ENCODE data around the gene ZNF558. TPM values are rescaled to one million over a fixed set of nuclear protein-coding genes. Genes with fewer than 3 reads are reported as not detected.

The ZNF558 gene
- total and polyA plus RNA-seq, 8 donors = 6.0 to 63.1 (median 21.1) TPM

DNA sequence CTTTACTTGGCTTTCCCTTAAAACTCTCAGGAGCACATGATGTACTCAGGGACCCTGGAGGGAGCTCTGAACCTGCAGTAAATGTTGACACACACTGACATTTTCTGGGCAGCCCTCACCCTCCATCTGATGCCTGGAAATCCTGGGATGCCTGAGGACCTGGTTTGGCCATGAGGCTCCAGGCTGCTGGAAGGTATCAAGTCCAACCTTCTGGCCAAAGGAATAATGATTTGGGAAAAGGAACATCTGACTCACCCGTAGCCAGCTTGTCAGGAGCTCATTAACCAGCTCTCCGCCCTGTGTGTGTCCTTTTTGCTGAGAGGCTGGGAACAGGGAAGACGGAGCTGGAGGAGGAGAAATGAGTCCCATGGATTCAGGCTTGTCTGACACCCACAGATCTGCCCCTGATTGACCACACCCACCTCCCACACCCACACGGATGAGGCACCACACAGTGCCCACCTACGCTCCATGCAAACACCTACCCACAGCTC lies 10.3 kb downstream of the ZNF558 start:
- H3K4me1 ChIP-seq = no peaks in the 10 kb centered on the region
- intact Hi-C loops (cut with DNase I; ENCODE audit: low total_unique reads) = no loop called here
- H3K27me3 ChIP-seq = no peaks in the 10 kb centered on the region
- 93 to 99% (median 96%) methylated on average over 5 of the region's 5 CpGs for WGBS, 5 donors
- no peak overlapping the region for H3K4me3 ChIP-seq
- TF ChIP-seq EP300 (IDR thresholded peaks at IDR 0.05) = no peak
- TF ChIP-seq POLR2AphosphoS5 (IDR thresholded peaks at IDR 0.05) = peak in 2 of 3 donors; percentile 43 to 54
- TF ChIP-seq, protein P1, sequence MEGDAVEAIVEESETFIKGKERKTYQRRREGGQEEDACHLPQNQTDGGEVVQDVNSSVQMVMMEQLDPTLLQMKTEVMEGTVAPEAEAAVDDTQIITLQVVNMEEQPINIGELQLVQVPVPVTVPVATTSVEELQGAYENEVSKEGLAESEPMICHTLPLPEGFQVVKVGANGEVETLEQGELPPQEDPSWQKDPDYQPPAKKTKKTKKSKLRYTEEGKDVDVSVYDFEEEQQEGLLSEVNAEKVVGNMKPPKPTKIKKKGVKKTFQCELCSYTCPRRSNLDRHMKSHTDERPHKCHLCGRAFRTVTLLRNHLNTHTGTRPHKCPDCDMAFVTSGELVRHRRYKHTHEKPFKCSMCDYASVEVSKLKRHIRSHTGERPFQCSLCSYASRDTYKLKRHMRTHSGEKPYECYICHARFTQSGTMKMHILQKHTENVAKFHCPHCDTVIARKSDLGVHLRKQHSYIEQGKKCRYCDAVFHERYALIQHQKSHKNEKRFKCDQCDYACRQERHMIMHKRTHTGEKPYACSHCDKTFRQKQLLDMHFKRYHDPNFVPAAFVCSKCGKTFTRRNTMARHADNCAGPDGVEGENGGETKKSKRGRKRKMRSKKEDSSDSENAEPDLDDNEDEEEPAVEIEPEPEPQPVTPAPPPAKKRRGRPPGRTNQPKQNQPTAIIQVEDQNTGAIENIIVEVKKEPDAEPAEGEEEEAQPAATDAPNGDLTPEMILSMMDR (IDR thresholded peaks at IDR 0.05) = no peak
- no peak for DNase-seq
- peaks cover 27 to 62% (median 43%) of the 10 kb centered on the region in 4 donors for H3K9me3 ChIP-seq
- H3K36me3 ChIP-seq = peaks cover 74 to 97% (median 97%) of the 10 kb centered on the region in 4 donors
- peak overlapping the region in 2 of 5 donors; percentile 52 to 78 for H3K27ac ChIP-seq

DNA sequence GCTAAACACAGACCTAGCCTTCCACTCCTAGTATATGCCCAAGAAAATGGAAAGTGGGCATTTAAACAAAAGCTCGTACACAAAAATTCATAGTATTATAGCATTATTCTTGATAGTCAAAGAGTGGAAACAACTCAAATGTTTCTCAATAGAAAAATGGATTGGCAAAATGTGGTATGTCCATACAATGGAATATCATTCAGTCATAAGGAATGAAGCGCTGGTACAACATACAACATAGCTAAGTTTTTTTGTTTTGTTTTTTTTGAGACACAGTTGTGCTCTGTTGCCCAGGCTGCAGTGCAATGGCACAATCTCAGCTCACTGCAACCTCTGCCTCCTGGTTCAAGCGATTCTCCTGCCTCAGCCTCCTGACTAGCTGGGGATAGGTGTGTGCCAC lies 11.9 kb downstream of the ZNF558 start:
- H3K36me3 ChIP-seq = peaks cover 84 to 99% (median 99%) of the 10 kb centered on the region in 4 donors
- H3K27me3 ChIP-seq = no peaks in the 10 kb centered on the region
- peaks cover 40 to 77% (median 59%) of the 10 kb centered on the region in 4 donors for H3K9me3 ChIP-seq
- 96 to 99% (median 97%) methylated on average over 3 of the region's 3 CpGs for WGBS, 5 donors
- TF ChIP-seq, protein P1 (IDR thresholded peaks at IDR 0.05) = no peak
- TF ChIP-seq EP300 (IDR thresholded peaks at IDR 0.05) (no peak), POLR2A (IDR thresholded peaks at IDR 0.05) (no peak), POLR2AphosphoS5 (IDR thresholded peaks at IDR 0.05) (no peak)
- intact Hi-C loops (cut with DNase I; ENCODE audit: low total_unique reads) = no loop called here
- no peak for DNase-seq
- no peak overlapping the region for H3K4me3 ChIP-seq
- H3K27ac ChIP-seq = no peak overlapping the region
- no peaks in the 10 kb centered on the region for H3K4me1 ChIP-seq

DNA sequence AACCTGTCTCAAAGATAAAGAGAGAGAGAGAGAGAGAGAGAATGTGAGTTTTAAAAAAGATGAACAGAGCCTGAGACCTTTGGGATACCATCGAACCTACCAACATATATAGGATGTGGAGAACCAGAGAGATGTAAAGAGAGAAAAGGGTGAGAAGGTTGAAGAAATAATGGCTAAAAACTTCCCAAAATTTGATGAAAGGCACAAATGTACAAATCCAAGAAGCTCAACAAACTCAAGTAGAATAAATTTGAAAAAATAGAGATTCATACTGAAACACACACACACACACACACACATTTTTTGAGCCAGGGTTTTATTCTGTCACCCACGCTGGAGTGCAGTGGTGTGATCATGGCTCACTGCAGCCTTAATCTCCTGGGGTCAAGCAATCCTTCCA lies 16.3 kb downstream of the ZNF558 start:
- intact Hi-C loops (cut with DNase I; ENCODE audit: low total_unique reads) = no loop called here
- H3K9me3 ChIP-seq = peaks cover 80 to 100% (median 94%) of the 10 kb centered on the region in 4 donors
- H3K27me3 ChIP-seq = no peaks in the 10 kb centered on the region
- WGBS, 5 donors = 88 to 98% (median 95%) methylated on average over 2 of the region's 2 CpGs
- H3K36me3 ChIP-seq = peaks cover 91 to 100% (median 100%) of the 10 kb centered on the region in 4 donors
- H3K4me3 ChIP-seq = no peak overlapping the region
- H3K4me1 ChIP-seq = no peaks in the 10 kb centered on the region
- no peak overlapping the region for H3K27ac ChIP-seq
- no peak for TF ChIP-seq POLR2A (IDR thresholded peaks at IDR 0.05)
- TF ChIP-seq, protein P1 (IDR thresholded peaks at IDR 0.05) = no peak
- no peak for DNase-seq

DNA sequence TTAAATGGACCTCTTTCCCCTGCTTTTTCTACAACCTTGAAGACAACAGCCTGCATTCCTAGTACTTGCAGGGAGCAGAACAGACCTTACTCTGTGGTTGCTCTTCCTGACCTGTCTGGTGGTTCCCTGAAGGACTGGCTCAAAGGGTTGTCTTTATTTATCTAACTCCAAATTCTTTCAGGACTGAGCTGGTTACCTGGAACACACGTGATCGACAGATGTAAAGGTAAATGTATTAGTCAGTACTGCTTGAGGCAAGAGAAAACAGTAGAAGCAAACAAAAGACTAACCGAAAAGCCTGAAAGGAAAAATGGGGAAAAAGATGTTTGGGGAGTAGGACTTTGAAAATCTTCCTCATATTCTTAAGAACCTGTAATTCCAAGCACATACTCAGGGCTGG lies 17.9 kb downstream of the ZNF558 start:
- no peak for DNase-seq
- no peaks in the 10 kb centered on the region for H3K27me3 ChIP-seq
- H3K36me3 ChIP-seq = peaks cover 81 to 100% (median 94%) of the 10 kb centered on the region in 4 donors
- no peaks in the 10 kb centered on the region for H3K4me1 ChIP-seq
- H3K27ac ChIP-seq = no peak overlapping the region
- WGBS, 5 donors = 95 to 100% (median 97%) methylated on average over 3 of the region's 3 CpGs
- no peak overlapping the region for H3K4me3 ChIP-seq
- no peak for TF ChIP-seq POLR2AphosphoS5 (IDR thresholded peaks at IDR 0.05)
- no peak for TF ChIP-seq EP300 (IDR thresholded peaks at IDR 0.05)
- TF ChIP-seq, protein P1 (IDR thresholded peaks at IDR 0.05) = no peak
- TF ChIP-seq POLR2A (IDR thresholded peaks at IDR 0.05) = no peak
- H3K9me3 ChIP-seq = peaks cover 81 to 100% (median 94%) of the 10 kb centered on the region in 4 donors
- intact Hi-C loops (cut with DNase I; ENCODE audit: low total_unique reads) = no loop called here

All from stomach (tissue), 9 donors.